Endothelial cell of umbilical vein (primary cell): ENCODE results near the gene FANCE. TPM values are rescaled to one million over a fixed set of nuclear protein-coding genes. Genes with fewer than 3 reads are reported as not detected.

Experiments used
- BruUV-seq: library from RNA; stranded (reverse); fragments of 400-500 nt; replicated peaks from 2 replicates; lab custom pipeline; 2021; lab: Mats Ljungman, UMichigan
- CTCF ChIA-PET: fragments of 300-600, 350-600 bp; sonication (Branson Sonifier 250); formaldehyde crosslinking; loops from one replicate; lab custom pipeline; 2021; ENCODE audit warnings: antibody characterized with exemption, inconsistent platforms; lab: Charles Lee
- POLR2A ChIA-PET: fragments of 300-600, 350-600 bp; sonication (Branson Sonifier 250); formaldehyde crosslinking; loops from one replicate; lab custom pipeline; 2021; ENCODE audit warnings: antibody characterized with exemption, inconsistent platforms; lab: Charles Lee
- DNase-seq: peaks from one replicate; pipeline ENCODE4 v3.0.0-alpha.2; 2011; ENCODE audit warnings: low read depth, low spot score
- FAIRE-seq: peaks from 2 replicates; lab custom pipeline; 2011; peaks lifted over from hg19 to GRCh38; lab: Jason Lieb, UNC
- H2AFZ ChIP-seq: 2 replicates; pipeline ENCODE4 v1.6.0; 2012; ENCODE audit warnings: low read depth, low read length, control low read depth, inconsistent platforms
- H3K27ac ChIP-seq: 2 replicates; pipeline ENCODE4 v1.5.1; 2011; ENCODE audit warnings: low read depth, mild to moderate bottlenecking, control low read depth, low read length, moderate library complexity; ENCODE audit not compliant: insufficient read depth
- H3K27me3 ChIP-seq, 2 experiments: 2 replicates each; pipeline versions ENCODE4 v1.6.0 to v1.6.1; 2011; ENCODE audit warnings: low read length in 2 of 2, mixed read lengths in 1 of 2; ENCODE audit not compliant: control insufficient read depth in 2 of 2, insufficient read depth in 2 of 2
- H3K36me3 ChIP-seq, 2 experiments: 2 replicates in 1 of 2; 3 replicates in 1 of 2; pipeline ENCODE4 v1.5.1; 2011; ENCODE audit warnings: low read length in 2 of 2, mild to moderate bottlenecking in 1 of 2, moderate library complexity in 1 of 2; ENCODE audit not compliant: control insufficient read depth in 2 of 2, insufficient read depth in 2 of 2; ENCODE audit errors: extremely low read depth in 1 of 2
- H3K4me1 ChIP-seq: 3 replicates; pipeline ENCODE4 v1.5.1; 2011; ENCODE audit warnings: mild to moderate bottlenecking, low read length; ENCODE audit not compliant: control insufficient read depth, insufficient read depth; ENCODE audit errors: extremely low read depth
- H3K4me2 ChIP-seq: 2 replicates; pipeline ENCODE4 v1.6.1; 2011; ENCODE audit warnings: low read length, control low read depth, mixed read lengths; ENCODE audit not compliant: insufficient read depth
- H3K4me3 ChIP-seq, 3 experiments: fragments of 200-600 bp in 1 of 3; sonication (generic), shearing (Covaris generic) in 1 of 3; replicated peaks in 1 of 3; 2 replicates each; pipeline ENCODE4 v1.5.1; 2011 to 2016; ENCODE audit warnings: control low read depth in 3 of 3, low read length in 3 of 3, mild to moderate bottlenecking in 2 of 3, inconsistent platforms in 1 of 3, low read depth in 1 of 3, moderate library complexity in 1 of 3; ENCODE audit not compliant: insufficient read depth in 1 of 3
- H3K79me2 ChIP-seq: 2 replicates; pipeline ENCODE4 v1.6.0; 2012; ENCODE audit warnings: low read length, inconsistent platforms; ENCODE audit not compliant: control insufficient read depth, insufficient read depth
- H3K9ac ChIP-seq: replicated peaks from 2 replicates; pipeline ENCODE3; 2011; ENCODE audit warnings: low read length, control low read depth; ENCODE audit not compliant: insufficient read depth; ENCODE audit errors: extremely low read depth
- H3K9me1 ChIP-seq: replicated peaks from 3 replicates; pipeline ENCODE4 v1.6.0; 2011; ENCODE audit warnings: mild to moderate bottlenecking, low read length; ENCODE audit not compliant: control insufficient read depth, insufficient read depth; ENCODE audit errors: extremely low read depth
- H3K9me3 ChIP-seq: replicated peaks from 2 replicates; pipeline ENCODE4 v1.5.1; 2012; ENCODE audit warnings: low read length, inconsistent platforms; ENCODE audit not compliant: control insufficient read depth, insufficient read depth
- H4K20me1 ChIP-seq: replicated peaks from 2 replicates; pipeline ENCODE3; 2011; ENCODE audit warnings: mild to moderate bottlenecking, low read length; ENCODE audit not compliant: control insufficient read depth, insufficient read depth; ENCODE audit errors: extremely low read depth
- EZH2 ChIP-seq: IDR thresholded peaks from 2 replicates; pipeline ENCODE4 v1.6.1; 2012; ENCODE audit warnings: borderline replicate concordance, low read depth, mild to moderate bottlenecking, moderate library complexity, low read length, inconsistent platforms; ENCODE audit not compliant: severe bottlenecking
- GATA2 ChIP-seq: IDR thresholded peaks from 2 replicates; pipeline ENCODE4 v1.7.0; 2011; ENCODE audit warnings: low read depth, mild to moderate bottlenecking, moderate library complexity, mixed read lengths, low read length; ENCODE audit not compliant: insufficient read length, insufficient read depth
- MAX ChIP-seq: IDR thresholded peaks from 2 replicates; pipeline ENCODE4 v1.6.1; 2011; ENCODE audit not compliant: insufficient read depth, insufficient read length
- MYC ChIP-seq: IDR thresholded peaks from one replicate; pipeline ENCODE4 v1.6.1; 2011; ENCODE audit warnings: mild to moderate bottlenecking, low read depth, low read length
- dilution Hi-C: fragments of 300-500 bp; cut with MboI; formaldehyde crosslinking; loops from one replicate; pipeline ENCODE4 v1.15.0; 2019; ENCODE audit warnings: low sequenced_read_pairs; ENCODE audit not compliant: extremely low pct_ligation_motif_present
- intact Hi-C: fragments of 100-400 bp; cut with micrococcal nuclease; formaldehyde crosslinking; loops from one replicate; pipeline ENCODE4 v1.10.0; 2022
- polyA plus RNA-seq, 4 experiments: library from polyadenylated mRNA; depleted of rRNA in 3 of 4; stranded (reverse) in 3 of 4; unstranded in 1 of 4; fragments of >200 nt; gene quantifications; 2 replicates each; pipeline versions ENCODE4 v1.2.1 to v1.2.3, GENCODE V29; 2011 to 2012; ENCODE audit warnings: missing spikeins in 1 of 4
- total RNA-seq: library from RNA; stranded (reverse); gene quantifications from 2 replicates; pipeline ENCODE4 v1.2.3, GENCODE V29; 2021

Gene FANCE
- total and polyA plus RNA-seq, 2 donors (not counting 3 experiments of a cell fraction or from before 2014, with no cell fraction given), result 9.1 to 12.7 TPM

GRCh38 chr6:35441205-35441604, 10.9 kb upstream of the FANCE start:
- Histone ChIP-seq H3K27me3 (no peaks in the 10 kb centered on the region), H3K79me2 (no peaks in the 10 kb centered on the region), H3K4me1 (no peaks in the 10 kb centered on the region), H4K20me1 (no peaks in the 10 kb centered on the region), H3K27ac (no peak overlapping the region), H2AFZ (no peak overlapping the region), H3K36me3 (no peaks in the 10 kb centered on the region), H3K9me3 (no peaks in the 10 kb centered on the region), H3K4me2 (no peak overlapping the region), H3K9ac (no peak overlapping the region), H3K4me3 (no peak overlapping the region), H3K9me1 (no peaks in the 10 kb centered on the region)
- DNase-seq, result no peak
- TF ChIP-seq MAX (no peak), GATA2 (no peak), MYC (no peak)
- no TSS peak for BruUV-seq
- no peak for FAIRE-seq
- ChIA-PET POLR2A (no interaction called here), CTCF (interaction anchor here (1.8 kb wide), 1 partner anchor 8 kb away, joined by 6 read pairs; no protein-coding TSS in a partner anchor)
- dilution Hi-C loops (no loop called here), intact Hi-C loops (no loop called here)

GRCh38 chr6:35441642-35442041, 10.5 kb upstream of the FANCE start:
- TF ChIP-seq MYC, result no peak
- no peak for TF ChIP-seq EZH2
- Histone ChIP-seq H2AFZ (no peak overlapping the region), H3K4me2 (no peak overlapping the region), H3K27ac (no peak overlapping the region), H3K4me1 (no peaks in the 10 kb centered on the region), H3K36me3 (no peaks in the 10 kb centered on the region), H3K9me3 (no peaks in the 10 kb centered on the region), H4K20me1 (no peaks in the 10 kb centered on the region), H3K9me1 (no peaks in the 10 kb centered on the region), H3K27me3 (no peaks in the 10 kb centered on the region), H3K9ac (no peak overlapping the region), H3K79me2 (no peaks in the 10 kb centered on the region), H3K4me3 (no peak overlapping the region)
- FAIRE-seq (no peak), DNase-seq (no peak)
- intact Hi-C loops (no loop called here), dilution Hi-C loops (no loop called here)
- BruUV-seq, result no TSS peak
- CTCF ChIA-PET, result interaction anchor here (1.8 kb wide), 1 partner anchor 8 kb away, joined by 6 read pairs; no protein-coding TSS in a partner anchor
- POLR2A ChIA-PET, result no interaction called here
